ENCODE data around the gene SOCS1.

DNA sequence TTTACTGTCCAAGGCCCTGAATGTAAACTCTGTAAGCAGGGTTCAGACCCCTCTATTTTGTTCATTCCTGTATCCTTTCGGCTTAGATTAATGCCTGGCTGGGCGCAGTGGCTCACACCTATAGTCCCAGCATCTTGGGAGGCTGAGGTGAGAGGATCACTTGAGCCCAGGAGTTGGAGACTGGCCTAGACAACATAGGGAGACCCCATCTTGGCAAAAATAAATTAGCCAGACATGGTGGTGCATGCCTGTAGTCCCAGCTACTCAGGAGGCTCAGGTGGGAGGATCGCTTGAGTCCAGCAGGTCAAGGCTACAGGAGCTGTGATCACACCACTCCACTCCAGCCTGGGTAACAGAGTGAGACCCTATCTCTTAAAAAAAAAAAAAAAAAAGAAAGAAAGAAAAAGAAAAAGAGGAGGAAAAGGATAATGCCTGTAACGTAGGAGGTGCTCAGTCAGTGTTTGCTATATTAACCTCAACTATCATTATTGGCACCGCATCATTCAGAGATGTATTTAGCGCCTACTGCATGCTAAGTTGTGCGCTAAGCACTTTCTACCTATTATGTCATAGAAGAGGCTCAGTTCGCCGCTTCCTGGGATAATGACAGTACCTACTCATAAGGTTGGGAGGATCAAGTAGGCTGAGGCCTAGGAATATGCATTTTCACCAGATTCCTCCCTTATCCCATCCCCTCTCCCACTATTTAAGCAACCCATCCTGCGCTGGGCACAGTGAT is 5.0 kb downstream of the SOCS1 start:
- TF ChIP-seq, protein P1, sequence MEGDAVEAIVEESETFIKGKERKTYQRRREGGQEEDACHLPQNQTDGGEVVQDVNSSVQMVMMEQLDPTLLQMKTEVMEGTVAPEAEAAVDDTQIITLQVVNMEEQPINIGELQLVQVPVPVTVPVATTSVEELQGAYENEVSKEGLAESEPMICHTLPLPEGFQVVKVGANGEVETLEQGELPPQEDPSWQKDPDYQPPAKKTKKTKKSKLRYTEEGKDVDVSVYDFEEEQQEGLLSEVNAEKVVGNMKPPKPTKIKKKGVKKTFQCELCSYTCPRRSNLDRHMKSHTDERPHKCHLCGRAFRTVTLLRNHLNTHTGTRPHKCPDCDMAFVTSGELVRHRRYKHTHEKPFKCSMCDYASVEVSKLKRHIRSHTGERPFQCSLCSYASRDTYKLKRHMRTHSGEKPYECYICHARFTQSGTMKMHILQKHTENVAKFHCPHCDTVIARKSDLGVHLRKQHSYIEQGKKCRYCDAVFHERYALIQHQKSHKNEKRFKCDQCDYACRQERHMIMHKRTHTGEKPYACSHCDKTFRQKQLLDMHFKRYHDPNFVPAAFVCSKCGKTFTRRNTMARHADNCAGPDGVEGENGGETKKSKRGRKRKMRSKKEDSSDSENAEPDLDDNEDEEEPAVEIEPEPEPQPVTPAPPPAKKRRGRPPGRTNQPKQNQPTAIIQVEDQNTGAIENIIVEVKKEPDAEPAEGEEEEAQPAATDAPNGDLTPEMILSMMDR (IDR thresholded peaks at IDR 0.05), result no peak
- TF ChIP-seq POLR2A (IDR thresholded peaks at IDR 0.05), result no peak

Measured in right lobe of liver (tissue), 4 donors.